EH (cell line): ENCODE measurements around the gene GAS2L3.
"Not testable (repeated sequence)": the region's sequence is repeated elsewhere in the genome, so short reads cannot be mapped to it uniquely, and the experiment has no call there.

Experiments
- DNase-seq: peaks from one replicate; pipeline ENCODE4 v3.0.0-alpha.2; 2015; ENCODE audit warnings: low read depth

GAS2L3 gene

GRCh38 chr12:100574187-100575074 lies 947 bp downstream of the GAS2L3 start:
- DNase-seq = peak; percentile 35

GRCh38 chr12:100576331-100577036 lies 3.0 kb downstream of the GAS2L3 start:
- peak; percentile 89 for DNase-seq

GRCh38 chr12:100578923-100579322 lies 5.4 kb downstream of the GAS2L3 start:
- DNase-seq = no peak

GRCh38 chr12:100579844-100580243 lies 6.4 kb downstream of the GAS2L3 start:
- DNase-seq = peak; percentile 14

GRCh38 chr12:100584256-100584655 lies 10.8 kb downstream of the GAS2L3 start:
- no peak for DNase-seq

GRCh38 chr12:100591979-100592378 lies 18.5 kb downstream of the GAS2L3 start:
- DNase-seq = no peak

- DNase-seq = peak; percentile 38
Observed at GRCh38 chr12:100593490-100593889, 20.0 kb downstream of the GAS2L3 start.

GRCh38 chr12:100601626-100602025 lies 28.1 kb downstream of the GAS2L3 start:
- no peak for DNase-seq

- DNase-seq = not testable (repeated sequence)
Observed at GRCh38 chr12:100602997-100603396, 29.5 kb downstream of the GAS2L3 start.

- no peak for DNase-seq
Observed at GRCh38 chr12:100608776-100609175, 35.3 kb downstream of the GAS2L3 start.

- peak; percentile 54 for DNase-seq
Observed at GRCh38 chr12:100610666-100611430, 37.4 kb downstream of the GAS2L3 start.

GRCh38 chr12:100612606-100613005 lies 39.1 kb downstream of the GAS2L3 start:
- no peak for DNase-seq

- DNase-seq = no peak
Observed at GRCh38 chr12:100624571-100624970, 51.1 kb downstream of the GAS2L3 start.

GRCh38 chr12:100632445-100632892 lies 59.0 kb downstream of the GAS2L3 start:
- no peak for DNase-seq

GRCh38 chr12:100633082-100633785 lies 59.8 kb downstream of the GAS2L3 start:
- not testable (repeated sequence) for DNase-seq

- DNase-seq = no peak
Observed at GRCh38 chr12:100643246-100643645, 69.8 kb downstream of the GAS2L3 start.

- no peak for DNase-seq
Observed at GRCh38 chr12:100646896-100647295, 73.4 kb downstream of the GAS2L3 start.

GRCh38 chr12:100651108-100651507 lies 77.6 kb downstream of the GAS2L3 start:
- DNase-seq = no peak

- DNase-seq = peak; percentile 30
Observed at GRCh38 chr12:100651694-100652093, 78.2 kb downstream of the GAS2L3 start.

GRCh38 chr12:100652488-100652887 lies 79.0 kb downstream of the GAS2L3 start:
- peak; percentile 3 for DNase-seq

- no peak for DNase-seq
Observed at GRCh38 chr12:100656141-100656540, 82.7 kb downstream of the GAS2L3 start.

GRCh38 chr12:100656856-100657255 lies 83.4 kb downstream of the GAS2L3 start:
- DNase-seq = peak; percentile 21
